HepG2 (cell line): Measurements from ENCODE around the gene CNR2. TPM values are rescaled to one million over a fixed set of nuclear protein-coding genes. Genes with fewer than 3 reads are reported as not detected.

Experiments used
- ATAC-seq: fragments of 200-7000 bp; cut with Tn5 transposase; 3 replicates; pipeline ENCODE4 v1.9.1; 2020; ENCODE audit warnings: mild to moderate bottlenecking, moderate library complexity
- BruUV-seq: library from RNA; stranded (reverse); fragments of 400-500 nt; replicated peaks from 2 replicates; lab custom pipeline; 2021; lab: Mats Ljungman, UMichigan
- CTCF ChIA-PET: fragments of 300-600 bp; formaldehyde crosslinking; extraction: SDS; loops from one replicate; lab custom pipeline; 2021; ENCODE audit warnings: low total read pairs, inconsistent platforms, low intra/inter-chr PET ratio; lab: Yijun Ruan, JAX
- POLR2A ChIA-PET: fragments of 350-600 bp; sonication (Branson Sonifier 250); formaldehyde crosslinking; loops from one replicate; lab custom pipeline; 2020; ENCODE audit warnings: antibody characterized with exemption, inconsistent platforms; lab: Yijun Ruan, JAX
- DNase-seq: peaks from one replicate; pipeline ENCODE4 v3.0.0-alpha.2; 2015; ENCODE audit warnings: low spot score
- FAIRE-seq: peaks from 3 replicates; lab custom pipeline; 2011; peaks lifted over from hg19 to GRCh38; lab: Jason Lieb, UNC
- H2AFZ ChIP-seq: one replicate; pipeline ENCODE4 v1.6.1; 2011; ENCODE audit warnings: low read length, inconsistent platforms
- H3K27ac ChIP-seq: fragments of 300-600 bp; 3 replicates; pipeline ENCODE4 v1.8.0; 2011; ENCODE audit warnings: mixed run types, mild to moderate bottlenecking, mixed read lengths, low read length, inconsistent platforms; ENCODE audit not compliant: insufficient read depth; ENCODE audit errors: extremely low read length
- H3K27me3 ChIP-seq, 2 experiments: fragments of 200-600 bp in 1 of 2; 2 replicates in 1 of 2; 3 replicates in 1 of 2; pipeline versions ENCODE4 v1.6.0 to v1.8.0; 2011; ENCODE audit warnings: low read length in 2 of 2, mild to moderate bottlenecking in 2 of 2, moderate library complexity in 2 of 2, inconsistent platforms in 1 of 2; ENCODE audit not compliant: insufficient read depth in 2 of 2, control insufficient read depth in 1 of 2
- H3K36me3 ChIP-seq, 2 experiments: fragments of 200-600 bp in 1 of 2; replicated peaks in 1 of 2; 2 replicates in 1 of 2; 3 replicates in 1 of 2; pipeline versions ENCODE4 v1.5.1 to v1.8.0; 2011; ENCODE audit warnings: low read length in 2 of 2, inconsistent platforms in 1 of 2; ENCODE audit not compliant: insufficient read depth in 2 of 2, control insufficient read depth in 1 of 2
- H3K4me1 ChIP-seq: 2 replicates; pipeline ENCODE4 v1.5.1; 2012; ENCODE audit warnings: low read length, inconsistent platforms; ENCODE audit not compliant: insufficient read depth
- H3K4me2 ChIP-seq: 2 replicates; pipeline ENCODE4 v1.6.0; 2011; ENCODE audit warnings: low read depth, low read length, inconsistent platforms
- H3K4me3 ChIP-seq, 3 experiments: fragments of 200-600 bp in 1 of 3; sonication (generic), shearing (Covaris generic) in 1 of 3; replicated peaks in 1 of 3; 2 replicates each; pipeline ENCODE4 v1.5.1; 2011 to 2016; ENCODE audit warnings: low read length in 3 of 3, inconsistent platforms in 2 of 3, low read depth in 2 of 3, mild to moderate bottlenecking in 2 of 3, control low read depth in 1 of 3, mixed read lengths in 1 of 3; ENCODE audit not compliant: insufficient read depth in 1 of 3
- H3K79me2 ChIP-seq: one replicate; pipeline ENCODE4 v1.6.1; 2011; ENCODE audit warnings: low read length, inconsistent platforms; ENCODE audit not compliant: insufficient read depth
- H3K9ac ChIP-seq: 2 replicates; pipeline ENCODE4 v1.6.0; 2011; ENCODE audit warnings: mild to moderate bottlenecking, low read depth, low read length, inconsistent platforms; ENCODE audit not compliant: insufficient read depth
- H3K9me3 ChIP-seq: 2 replicates; pipeline ENCODE4 v1.5.1; 2012; ENCODE audit warnings: mild to moderate bottlenecking, low read length
- H4K20me1 ChIP-seq: 2 replicates; pipeline ENCODE4 v1.6.0; 2011; ENCODE audit warnings: inconsistent platforms, mild to moderate bottlenecking, low read length, moderate library complexity; ENCODE audit not compliant: insufficient read depth
- FOSL1 ChIP-seq: sonication (generic); formaldehyde crosslinking; IDR thresholded peaks from 2 replicates; pipeline ENCODE4 v1.9.0; 2021; ENCODE audit warnings: missing genetic modification reagents, borderline replicate concordance
- PHF5A ChIP-seq: IDR thresholded peaks from one replicate; pipeline ENCODE4 v1.6.1; 2018; ENCODE audit warnings: low read depth, missing genetic modification reagents; ENCODE audit not compliant: unreplicated experiment
- ZNF572 ChIP-seq: sonication (generic); formaldehyde crosslinking; IDR thresholded peaks from 2 replicates; pipeline ENCODE4 v1.5.1; 2020; ENCODE audit warnings: mild to moderate bottlenecking, missing genetic modification reagents
- ZNF629 ChIP-seq: sonication (generic); formaldehyde crosslinking; conservative IDR thresholded peaks from 2 replicates; pipeline ENCODE4 v1.5.0; 2020; ENCODE audit warnings: missing genetic modification reagents
- WGBS: methylation state at CpG from one replicate; pipeline ENCODE4 v1.1.6; 2017; ENCODE audit warnings: low lambda C conversion rate; 5-methylcytosine and 5-hydroxymethylcytosine counted together
- in situ Hi-C: cut with HindIII; loops from 2 replicates; pipeline ENCODE4 v1.10.0; 2017; ENCODE audit warnings: low pct_unique_long_range_greater_than_20kb; ENCODE audit not compliant: extremely low pct_ligation_motif_present
- intact Hi-C: fragments of 100-400 bp; cut with micrococcal nuclease; formaldehyde crosslinking; loops from one replicate; pipeline ENCODE4 v1.10.0; 2022; ENCODE audit not compliant: unreplicated experiment
- polyA plus RNA-seq, 8 experiments: library from polyadenylated mRNA; depleted of rRNA in 3 of 8; stranded (reverse) in 7 of 8; unstranded in 1 of 8; fragments of >200 nt; fragmentation: Illumina TruSeq in 4 of 8; extraction: Trizol in 4 of 8; gene quantifications; 2 replicates each; pipeline versions ENCODE4 v1.2.1 to v1.2.3, GENCODE V29; 2011 to 2016; ENCODE audit warnings: low read depth in 4 of 8, missing spikeins in 1 of 8, mixed read lengths in 1 of 8; ENCODE audit not compliant: insufficient read depth in 1 of 8
- total RNA-seq, 5 experiments: library from RNA; depleted of rRNA; stranded (reverse); fragments of >200 nt; fragmentation: Illumina TruSeq; extraction: Trizol; gene quantifications; 2 replicates each; pipeline ENCODE4 v1.2.3, GENCODE V29; 2016; ENCODE audit warnings: low read depth in 1 of 5
- TF ChIP-seq, protein P1 (sequence below): IDR thresholded peaks from 2 replicates; pipeline ENCODE4 v1.6.1; 2016; ENCODE audit warnings: missing compliant biosample characterization, missing genetic modification reagents, borderline replicate concordance
- TF ChIP-seq, protein P2 (sequence below): sonication (generic); formaldehyde crosslinking; IDR thresholded peaks from 2 replicates; pipeline ENCODE4 v1.4.0; 2020; ENCODE audit warnings: missing genetic modification reagents, borderline replicate concordance

The CNR2 gene
- total and polyA plus RNA-seq, 2 of the 13 experiments (the other 11 are each of a cell fraction or from before 2014, with no cell fraction given) = not detected

DNA sequence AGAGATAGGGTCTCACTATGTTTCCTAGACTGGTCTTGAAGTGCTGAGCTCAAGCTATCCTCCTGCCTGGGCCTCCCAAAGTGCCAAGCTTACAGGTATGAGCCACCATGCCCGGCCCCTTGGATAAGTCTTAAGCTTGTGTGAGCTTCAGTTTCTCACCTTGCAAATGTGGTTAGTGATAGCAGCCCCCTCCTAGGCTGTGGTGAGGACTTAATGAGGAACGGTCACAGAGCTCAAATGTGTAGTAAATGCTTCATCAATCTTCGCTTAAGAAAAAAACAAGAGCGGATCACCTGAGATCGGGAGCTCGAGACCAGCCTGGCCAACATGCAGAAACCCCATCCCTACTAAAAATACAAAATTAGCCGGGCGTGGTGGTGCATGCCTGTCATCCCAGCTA lies 3.0 kb downstream of the CNR2 start (continued):
- TF ChIP-seq ZNF572 = no peak
- TF ChIP-seq, protein P1, sequence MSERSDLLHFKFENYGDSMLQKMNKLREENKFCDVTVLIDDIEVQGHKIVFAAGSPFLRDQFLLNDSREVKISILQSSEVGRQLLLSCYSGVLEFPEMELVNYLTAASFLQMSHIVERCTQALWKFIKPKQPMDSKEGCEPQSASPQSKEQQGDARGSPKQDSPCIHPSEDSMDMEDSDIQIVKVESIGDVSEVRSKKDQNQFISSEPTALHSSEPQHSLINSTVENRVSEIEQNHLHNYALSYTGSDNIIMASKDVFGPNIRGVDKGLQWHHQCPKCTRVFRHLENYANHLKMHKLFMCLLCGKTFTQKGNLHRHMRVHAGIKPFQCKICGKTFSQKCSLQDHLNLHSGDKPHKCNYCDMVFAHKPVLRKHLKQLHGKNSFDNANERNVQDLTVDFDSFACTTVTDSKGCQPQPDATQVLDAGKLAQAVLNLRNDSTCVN (CRISPR knock-in tag) = no peak

DNA sequence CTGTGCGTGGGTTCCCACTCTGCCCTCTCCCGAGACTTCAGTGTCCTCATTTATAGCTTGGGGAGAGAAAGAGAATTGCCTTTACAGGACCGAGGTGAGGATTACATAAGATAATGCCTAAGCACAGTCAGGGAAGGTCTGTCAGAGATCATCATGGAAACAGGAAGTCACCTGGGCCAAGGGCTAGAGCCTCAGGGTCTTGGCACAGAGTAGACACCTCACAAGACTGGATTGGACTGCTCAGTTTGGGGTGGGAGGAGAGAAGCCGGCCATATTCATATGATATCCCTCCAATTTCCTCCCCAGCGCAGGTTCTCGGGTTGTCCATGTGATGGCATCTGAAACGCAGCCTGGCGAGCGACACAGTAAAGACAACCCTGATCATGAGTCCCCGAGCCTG lies 3.8 kb downstream of the CNR2 start:
- DNase-seq = no peak
- in situ Hi-C loops = no loop called here
- POLR2A ChIA-PET = interaction anchor here (1.2 kb wide), 1 partner anchor 70 kb away, joined by 3 read pairs; no protein-coding TSS in a partner anchor

DNA sequence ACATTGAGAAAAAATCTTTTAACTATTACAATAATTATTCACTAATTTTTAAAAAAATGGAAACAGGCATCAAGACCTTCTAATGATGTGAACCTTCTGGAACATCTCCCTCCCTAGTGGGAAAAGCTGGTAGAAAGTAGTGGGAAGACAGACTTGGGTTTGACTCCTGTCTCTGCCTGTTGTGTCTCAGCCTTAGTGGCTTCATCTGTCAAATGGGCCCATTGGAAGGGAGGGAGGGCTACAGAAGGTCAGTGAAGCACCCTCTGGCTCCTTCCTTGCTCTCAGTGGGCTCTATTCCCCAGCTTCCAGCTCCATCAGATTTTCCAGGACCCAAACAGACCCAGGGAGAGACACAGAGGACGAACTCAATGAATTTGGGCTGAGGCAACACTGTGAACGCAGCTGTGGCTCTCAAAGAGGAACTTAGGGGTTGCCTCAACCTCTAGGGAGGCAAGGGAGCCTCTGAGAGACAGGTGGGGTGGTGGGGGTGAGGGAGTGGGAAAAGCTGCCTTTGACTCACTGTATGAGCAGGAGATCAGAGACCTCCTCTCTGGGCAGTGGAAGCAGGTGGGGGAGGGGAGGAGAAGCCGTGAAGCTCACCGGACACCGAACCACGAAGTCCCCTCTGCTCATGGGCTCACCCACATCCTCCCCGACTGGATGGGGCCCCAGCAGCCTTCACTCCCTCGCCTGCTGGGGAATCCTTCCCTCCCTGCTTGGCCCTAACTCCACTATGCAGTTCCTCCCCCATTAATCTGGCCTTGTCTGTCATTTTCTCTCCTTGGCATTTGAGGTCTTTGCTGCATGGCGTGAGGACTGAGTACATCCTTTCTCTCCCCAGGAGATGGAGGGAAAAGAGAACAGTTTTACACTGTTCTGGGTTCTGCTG lies 4.5 kb downstream of the CNR2 start:
- no TSS peak for BruUV-seq
- H3K4me1 ChIP-seq = peaks cover 25% of the 10 kb centered on the region
- TF ChIP-seq PHF5A (CRISPR knock-in tag) = no peak
- TF ChIP-seq ZNF629 (CRISPR knock-in tag) = peak; percentile 78
- TF ChIP-seq, protein P2, sequence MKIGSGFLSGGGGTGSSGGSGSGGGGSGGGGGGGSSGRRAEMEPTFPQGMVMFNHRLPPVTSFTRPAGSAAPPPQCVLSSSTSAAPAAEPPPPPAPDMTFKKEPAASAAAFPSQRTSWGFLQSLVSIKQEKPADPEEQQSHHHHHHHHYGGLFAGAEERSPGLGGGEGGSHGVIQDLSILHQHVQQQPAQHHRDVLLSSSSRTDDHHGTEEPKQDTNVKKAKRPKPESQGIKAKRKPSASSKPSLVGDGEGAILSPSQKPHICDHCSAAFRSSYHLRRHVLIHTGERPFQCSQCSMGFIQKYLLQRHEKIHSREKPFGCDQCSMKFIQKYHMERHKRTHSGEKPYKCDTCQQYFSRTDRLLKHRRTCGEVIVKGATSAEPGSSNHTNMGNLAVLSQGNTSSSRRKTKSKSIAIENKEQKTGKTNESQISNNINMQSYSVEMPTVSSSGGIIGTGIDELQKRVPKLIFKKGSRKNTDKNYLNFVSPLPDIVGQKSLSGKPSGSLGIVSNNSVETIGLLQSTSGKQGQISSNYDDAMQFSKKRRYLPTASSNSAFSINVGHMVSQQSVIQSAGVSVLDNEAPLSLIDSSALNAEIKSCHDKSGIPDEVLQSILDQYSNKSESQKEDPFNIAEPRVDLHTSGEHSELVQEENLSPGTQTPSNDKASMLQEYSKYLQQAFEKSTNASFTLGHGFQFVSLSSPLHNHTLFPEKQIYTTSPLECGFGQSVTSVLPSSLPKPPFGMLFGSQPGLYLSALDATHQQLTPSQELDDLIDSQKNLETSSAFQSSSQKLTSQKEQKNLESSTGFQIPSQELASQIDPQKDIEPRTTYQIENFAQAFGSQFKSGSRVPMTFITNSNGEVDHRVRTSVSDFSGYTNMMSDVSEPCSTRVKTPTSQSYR = peak; percentile 14; the same call in 1 of the 2 replicates
- TF ChIP-seq, all 625 proteins: peak for 2
- FAIRE-seq = no peak
- H2AFZ ChIP-seq = no peak overlapping the region
- H3K4me3 ChIP-seq = no peak overlapping the region
- no peak overlapping the region for H3K27ac ChIP-seq
- 26% methylated on average over 5 of the region's 9 CpGs for WGBS
- no peaks in the 10 kb centered on the region for H3K79me2 ChIP-seq
- ATAC-seq = no peak
- no peak for DNase-seq
- intact Hi-C loops (no loop called here), in situ Hi-C loops (no loop called here)
- no peaks in the 10 kb centered on the region for H3K36me3 ChIP-seq
- H3K4me2 ChIP-seq = no peak overlapping the region
- H4K20me1 ChIP-seq = no peaks in the 10 kb centered on the region
- ChIA-PET POLR2A (interaction anchor here (1.2 kb wide), 1 partner anchor 70 kb away, joined by 3 read pairs; no protein-coding TSS in a partner anchor), CTCF (no interaction called here)
- no peak overlapping the region for H3K9ac ChIP-seq
- H3K27me3 ChIP-seq = peaks cover 0 to 35% of the 10 kb centered on the region in 2 experiments; a peak in 3 of 5 replicates
- H3K9me3 ChIP-seq = no peaks in the 10 kb centered on the region

More for the DNA sequence above, 3.8 kb downstream of the CNR2 start:
- no peak for TF ChIP-seq FOSL1 (CRISPR knock-in tag)
- H3K9ac ChIP-seq = no peak overlapping the region
- ATAC-seq = no peak
- no peak overlapping the region for H2AFZ ChIP-seq
- H3K4me1 ChIP-seq = peaks cover 25% of the 10 kb centered on the region
- intact Hi-C loops = no loop called here
- no TSS peak for BruUV-seq
- 48% methylated on average over 9 of the region's 10 CpGs for WGBS
- H3K36me3 ChIP-seq = no peaks in the 10 kb centered on the region
- H4K20me1 ChIP-seq = no peaks in the 10 kb centered on the region
- no peak overlapping the region for H3K27ac ChIP-seq
- peaks cover 0 to 28% of the 10 kb centered on the region in 2 experiments; a peak in 2 of 5 replicates for H3K27me3 ChIP-seq
- CTCF ChIA-PET = no interaction called here
- H3K4me2 ChIP-seq = no peak overlapping the region; the same call in 1 of the 2 replicates
- H3K79me2 ChIP-seq = no peaks in the 10 kb centered on the region
- H3K9me3 ChIP-seq = no peaks in the 10 kb centered on the region
- FAIRE-seq = no peak
- H3K4me3 ChIP-seq = no peak overlapping the region
